C4-2B (cell line): ENCODE measurements around the gene RBM8A.

Experiments used
- ZFX ChIP-seq: fragments of 450-650 bp; IDR thresholded peaks from 2 replicates; pipeline ENCODE4 v1.6.1; 2017
- TF ChIP-seq, protein P1 (sequence below): fragments of 450-650 bp; conservative IDR thresholded peaks from 2 replicates; pipeline ENCODE4 v1.5.1; 2017; ENCODE audit warnings: mild to moderate bottlenecking

DNA sequence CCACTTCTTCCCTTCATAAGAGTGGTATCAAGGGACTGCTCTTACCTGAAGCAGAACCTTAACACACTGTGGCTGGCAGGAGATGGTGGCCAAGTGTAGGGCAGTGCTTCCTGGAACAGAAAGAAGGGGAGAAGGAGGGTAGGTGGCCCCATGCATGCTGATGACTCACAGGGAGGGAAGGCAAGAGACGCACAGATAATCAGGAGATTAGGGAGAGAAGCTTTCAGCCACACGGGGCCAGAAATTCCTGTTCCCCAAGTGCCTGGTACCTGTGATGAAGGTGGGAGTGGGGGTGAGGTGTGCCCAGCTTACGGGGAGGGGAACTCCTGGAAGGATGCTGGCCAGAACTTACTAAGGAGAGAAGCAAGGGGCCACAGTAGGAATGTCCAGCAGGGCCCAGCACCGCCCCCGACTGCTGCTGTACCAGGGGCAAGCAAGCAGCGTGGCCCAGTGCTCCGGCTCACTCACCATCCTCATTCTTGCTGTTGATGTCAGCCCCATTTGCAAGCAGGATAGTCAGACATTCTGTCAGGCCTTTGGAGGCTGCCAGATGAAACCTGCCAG is 49.3 kb downstream of the RBM8A start:
- TF ChIP-seq, protein P1, sequence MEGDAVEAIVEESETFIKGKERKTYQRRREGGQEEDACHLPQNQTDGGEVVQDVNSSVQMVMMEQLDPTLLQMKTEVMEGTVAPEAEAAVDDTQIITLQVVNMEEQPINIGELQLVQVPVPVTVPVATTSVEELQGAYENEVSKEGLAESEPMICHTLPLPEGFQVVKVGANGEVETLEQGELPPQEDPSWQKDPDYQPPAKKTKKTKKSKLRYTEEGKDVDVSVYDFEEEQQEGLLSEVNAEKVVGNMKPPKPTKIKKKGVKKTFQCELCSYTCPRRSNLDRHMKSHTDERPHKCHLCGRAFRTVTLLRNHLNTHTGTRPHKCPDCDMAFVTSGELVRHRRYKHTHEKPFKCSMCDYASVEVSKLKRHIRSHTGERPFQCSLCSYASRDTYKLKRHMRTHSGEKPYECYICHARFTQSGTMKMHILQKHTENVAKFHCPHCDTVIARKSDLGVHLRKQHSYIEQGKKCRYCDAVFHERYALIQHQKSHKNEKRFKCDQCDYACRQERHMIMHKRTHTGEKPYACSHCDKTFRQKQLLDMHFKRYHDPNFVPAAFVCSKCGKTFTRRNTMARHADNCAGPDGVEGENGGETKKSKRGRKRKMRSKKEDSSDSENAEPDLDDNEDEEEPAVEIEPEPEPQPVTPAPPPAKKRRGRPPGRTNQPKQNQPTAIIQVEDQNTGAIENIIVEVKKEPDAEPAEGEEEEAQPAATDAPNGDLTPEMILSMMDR = no peak
- no peak for TF ChIP-seq ZFX
